ENCODE results near the gene CDH23.
"Not testable (repeated sequence)": the region's sequence is repeated elsewhere in the genome, so short reads cannot be mapped to it uniquely, and the experiment has no call there.

CDH23 gene

GRCh38 chr10:71847418-71847817 is 450.7 kb downstream of the CDH23 start:
- no peak for DNase-seq (ENCODE audit: extremely low read depth, insufficient read length)
- Histone ChIP-seq H3K4me3 (replicated peaks; ENCODE audit: low read depth, low read length) (no peak overlapping the region), H3K27me3 (replicated peaks; ENCODE audit: control insufficient read depth, insufficient read depth, low read length) (no peaks in the 10 kb centered on the region), H3K36me3 (ENCODE audit: control insufficient read depth, insufficient read depth, low read length) (no peaks in the 10 kb centered on the region)
- TF ChIP-seq, protein P1, sequence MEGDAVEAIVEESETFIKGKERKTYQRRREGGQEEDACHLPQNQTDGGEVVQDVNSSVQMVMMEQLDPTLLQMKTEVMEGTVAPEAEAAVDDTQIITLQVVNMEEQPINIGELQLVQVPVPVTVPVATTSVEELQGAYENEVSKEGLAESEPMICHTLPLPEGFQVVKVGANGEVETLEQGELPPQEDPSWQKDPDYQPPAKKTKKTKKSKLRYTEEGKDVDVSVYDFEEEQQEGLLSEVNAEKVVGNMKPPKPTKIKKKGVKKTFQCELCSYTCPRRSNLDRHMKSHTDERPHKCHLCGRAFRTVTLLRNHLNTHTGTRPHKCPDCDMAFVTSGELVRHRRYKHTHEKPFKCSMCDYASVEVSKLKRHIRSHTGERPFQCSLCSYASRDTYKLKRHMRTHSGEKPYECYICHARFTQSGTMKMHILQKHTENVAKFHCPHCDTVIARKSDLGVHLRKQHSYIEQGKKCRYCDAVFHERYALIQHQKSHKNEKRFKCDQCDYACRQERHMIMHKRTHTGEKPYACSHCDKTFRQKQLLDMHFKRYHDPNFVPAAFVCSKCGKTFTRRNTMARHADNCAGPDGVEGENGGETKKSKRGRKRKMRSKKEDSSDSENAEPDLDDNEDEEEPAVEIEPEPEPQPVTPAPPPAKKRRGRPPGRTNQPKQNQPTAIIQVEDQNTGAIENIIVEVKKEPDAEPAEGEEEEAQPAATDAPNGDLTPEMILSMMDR (IDR thresholded peaks at IDR 0.05; ENCODE audit: insufficient read depth, low read length, poor library complexity, severe bottlenecking), result no peak

GRCh38 chr10:71848325-71849275 is 451.9 kb downstream of the CDH23 start:
- H3K4me3 ChIP-seq (replicated peaks; ENCODE audit: low read depth, low read length), result no peak overlapping the region
- no peak for DNase-seq (ENCODE audit: extremely low read depth, insufficient read length)
- TF ChIP-seq, protein P1 (IDR thresholded peaks at IDR 0.05; ENCODE audit: insufficient read depth, low read length, poor library complexity, severe bottlenecking), result no peak
- no peaks in the 10 kb centered on the region for H3K27me3 ChIP-seq (replicated peaks; ENCODE audit: control insufficient read depth, insufficient read depth, low read length)
- H3K36me3 ChIP-seq (ENCODE audit: control insufficient read depth, insufficient read depth, low read length), result no peaks in the 10 kb centered on the region

DNA sequence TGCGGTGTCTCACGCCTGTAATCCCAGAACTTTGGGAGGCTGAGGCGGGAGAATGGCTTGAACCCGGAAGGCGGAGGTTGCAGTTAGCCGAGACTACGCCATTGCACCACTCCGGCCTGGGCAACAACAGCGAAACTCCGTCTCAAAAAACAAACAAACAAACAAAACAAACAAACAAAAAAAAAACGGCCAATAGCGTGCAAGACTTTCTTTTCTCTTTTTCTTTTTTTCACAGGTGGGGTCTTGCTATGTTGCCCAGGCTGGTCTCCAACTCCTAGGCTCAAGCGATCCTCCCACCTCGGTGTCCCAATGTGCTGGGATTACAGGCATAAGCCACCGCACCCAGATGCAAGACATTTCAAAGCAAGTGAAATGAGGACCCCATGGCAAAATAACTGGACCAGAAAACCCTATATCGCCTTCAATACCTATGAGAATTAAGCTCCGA is 452.8 kb downstream of the CDH23 start:
- no peak for DNase-seq (ENCODE audit: extremely low read depth, insufficient read length)
- Histone ChIP-seq H3K36me3 (ENCODE audit: control insufficient read depth, insufficient read depth, low read length) (no peaks in the 10 kb centered on the region), H3K4me3 (replicated peaks; ENCODE audit: low read depth, low read length) (peak overlapping the region; percentile 96; the same call in 1 of the 2 replicates), H3K27me3 (replicated peaks; ENCODE audit: control insufficient read depth, insufficient read depth, low read length) (no peaks in the 10 kb centered on the region)
- TF ChIP-seq, protein P1 (IDR thresholded peaks at IDR 0.05; ENCODE audit: insufficient read depth, low read length, poor library complexity, severe bottlenecking), result no peak

DNA sequence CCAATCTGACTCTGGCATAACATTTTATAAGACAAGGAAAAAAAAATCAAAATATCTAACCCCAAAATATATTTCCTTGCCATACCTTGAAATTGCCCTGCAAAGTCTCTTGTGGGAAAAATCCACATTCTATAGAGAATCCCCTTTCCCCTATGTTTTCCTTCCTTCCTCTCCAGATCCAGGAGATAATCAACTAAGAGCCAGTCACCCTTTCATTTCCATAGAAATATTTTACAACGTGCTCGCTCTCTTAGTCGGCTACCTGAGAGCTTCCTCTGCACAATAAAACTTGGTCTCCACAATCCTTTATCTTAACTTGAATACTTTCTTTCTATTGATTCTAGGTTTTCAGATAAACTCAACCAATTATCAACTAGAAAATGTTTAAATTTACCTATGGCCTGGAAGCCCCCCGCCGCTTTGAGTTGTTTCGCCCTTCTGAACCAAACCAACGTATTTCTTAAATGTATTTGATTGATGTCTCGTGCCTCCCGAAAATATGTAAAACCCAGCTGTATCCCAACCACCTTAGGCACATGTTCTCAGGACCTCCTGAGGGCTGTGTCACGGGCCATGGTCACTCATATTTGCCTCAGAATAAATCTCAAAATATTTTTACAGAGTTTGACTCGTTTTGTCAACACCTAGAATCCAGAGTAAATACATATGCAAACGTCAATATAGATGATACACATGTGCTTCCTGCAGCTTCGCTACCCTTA is 453.5 kb downstream of the CDH23 start:
- DNase-seq (ENCODE audit: extremely low read depth, insufficient read length), result no peak
- no peaks in the 10 kb centered on the region for H3K36me3 ChIP-seq (ENCODE audit: control insufficient read depth, insufficient read depth, low read length)
- no peaks in the 10 kb centered on the region for H3K27me3 ChIP-seq (replicated peaks; ENCODE audit: control insufficient read depth, insufficient read depth, low read length)
- peak overlapping the region; percentile 96 for H3K4me3 ChIP-seq (replicated peaks; ENCODE audit: low read depth, low read length)
- TF ChIP-seq, protein P1 (IDR thresholded peaks at IDR 0.05; ENCODE audit: insufficient read depth, low read length, poor library complexity, severe bottlenecking), result no peak

DNA sequence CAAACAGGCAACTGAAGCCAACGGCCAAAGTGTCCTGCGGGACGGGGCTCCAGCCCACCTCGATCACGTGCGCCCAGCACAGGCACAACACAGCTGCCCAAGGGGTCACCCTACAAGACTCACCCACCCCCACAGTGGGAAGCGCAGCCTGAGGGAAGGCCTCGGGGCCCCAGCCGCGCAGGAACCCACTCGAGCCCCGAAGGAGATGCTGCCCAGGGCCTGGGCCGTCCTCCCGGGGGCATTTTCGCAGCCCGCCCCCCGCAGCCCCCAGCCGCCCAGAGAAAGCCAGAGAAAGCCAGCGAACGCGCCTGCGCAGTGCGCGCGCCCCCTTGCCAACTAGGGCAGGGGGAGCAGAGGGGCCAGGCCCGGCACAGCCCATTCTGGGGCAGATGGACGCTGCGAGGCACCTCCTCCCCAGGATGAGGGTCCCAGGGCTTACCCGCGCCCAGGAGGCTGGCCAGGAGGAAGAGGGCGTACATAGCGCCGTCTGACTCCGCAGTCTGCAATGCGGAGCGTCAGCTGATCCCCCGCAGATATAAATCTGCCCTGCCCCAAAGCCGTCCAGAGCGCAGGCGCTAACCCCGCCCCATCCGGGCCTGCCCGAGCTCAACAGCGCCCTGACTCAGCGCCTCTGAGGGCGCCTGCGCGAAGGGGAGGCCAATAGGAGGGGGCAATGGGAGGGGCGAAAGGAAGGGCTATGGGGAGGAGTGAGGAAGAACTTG is 454.2 kb downstream of the CDH23 start, which contains the start of gene PSAP:
PSAP (minus strand) TSS at position 509 of the 722 bp plus-strand sequence; CDS start at position 479, 30 bp downstream.
- no peaks in the 10 kb centered on the region for H3K27me3 ChIP-seq (replicated peaks; ENCODE audit: control insufficient read depth, insufficient read depth, low read length)
- no peaks in the 10 kb centered on the region for H3K36me3 ChIP-seq (ENCODE audit: control insufficient read depth, insufficient read depth, low read length)
- peak within 1 kb of the TSS; percentile 96 for H3K4me3 ChIP-seq (replicated peaks; ENCODE audit: low read depth, low read length)
- TF ChIP-seq, protein P1 (IDR thresholded peaks at IDR 0.05; ENCODE audit: insufficient read depth, low read length, poor library complexity, severe bottlenecking), result no peak
- peak; percentile 97 for DNase-seq (ENCODE audit: extremely low read depth, insufficient read length)

DNA sequence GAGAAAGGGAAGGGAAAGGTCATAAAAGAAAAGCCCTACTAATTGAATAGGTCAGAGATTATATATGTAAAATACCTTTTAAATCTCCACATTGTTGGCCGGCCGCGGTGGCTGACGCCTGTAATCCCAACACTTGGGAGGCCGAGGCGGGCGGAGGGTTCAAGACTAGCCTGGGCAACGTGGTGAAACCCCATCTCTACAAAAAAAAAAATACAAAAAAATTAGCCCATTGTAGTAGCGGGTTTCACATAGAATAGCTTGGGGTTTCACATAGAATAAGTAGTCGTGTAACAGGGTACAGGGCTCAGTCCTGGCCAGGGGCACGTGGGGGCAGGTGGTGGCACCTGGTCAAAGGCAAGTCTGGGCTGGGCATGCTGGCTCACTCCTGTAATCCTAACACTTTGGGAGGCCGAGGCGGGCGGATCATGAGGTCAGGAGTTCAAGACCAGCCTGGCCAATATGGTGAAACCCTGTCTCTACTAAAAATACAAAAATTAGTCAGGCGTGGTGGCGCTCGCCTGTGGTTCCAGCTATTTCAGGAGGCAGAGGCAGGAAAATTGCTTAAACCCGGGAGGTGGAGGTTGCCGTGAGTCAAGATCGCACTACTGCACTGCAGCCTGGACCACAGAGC is 454.9 kb downstream of the CDH23 start:
- not testable (repeated sequence) for H3K27me3 ChIP-seq (replicated peaks; ENCODE audit: control insufficient read depth, insufficient read depth, low read length); DNase-seq (ENCODE audit: extremely low read depth, insufficient read length); H3K36me3 ChIP-seq (ENCODE audit: control insufficient read depth, insufficient read depth, low read length)
- H3K4me3 ChIP-seq (replicated peaks; ENCODE audit: low read depth, low read length), result peak overlapping the region; percentile 28
